PC-3 (cell line): Measurements from ENCODE around the gene ZBTB43.
"Not testable (repeated sequence)": the region's sequence is repeated elsewhere in the genome, so short reads cannot be mapped to it uniquely, and the experiment has no call there.

ENCODE experiments used
- CTCF ChIP-seq: fragments of 300-600 bp; sonication (generic); conservative IDR thresholded peaks from 2 replicates; pipeline ENCODE4 v1.5.1; 2017; ENCODE audit warnings: antibody characterized with exemption, low read depth, mild to moderate bottlenecking, low read length
- EZH2 ChIP-seq: fragments of 300-600 bp; sonication (generic); IDR thresholded peaks from one replicate; pipeline ENCODE4 v1.6.1; 2017; ENCODE audit warnings: antibody characterized with exemption, mild to moderate bottlenecking, low read length; ENCODE audit not compliant: unreplicated experiment
- EZH2phosphoT487 ChIP-seq: fragments of 300-600 bp; sonication (generic); IDR thresholded peaks from 2 replicates; pipeline ENCODE4 v1.6.1; 2018; ENCODE audit warnings: mild to moderate bottlenecking, antibody characterized with exemption, low read length, borderline replicate concordance

- TF ChIP-seq EZH2phosphoT487, EZH2, CTCF: not testable (repeated sequence)
Measured at GRCh38 chr9:126824052-126824451, 19.2 kb downstream of the ZBTB43 start.
